GM19463 (cell line): Measurements from ENCODE around the gene DYNLL1.
"Not testable (repeated sequence)": the region's sequence is repeated elsewhere in the genome, so short reads cannot be mapped to it uniquely, and the experiment has no call there.

Experiments
- ATAC-seq: cut with Tn5 transposase; IDR thresholded peaks from one replicate; pipeline ENCODE4 v1.9.1; 2021; ENCODE audit warnings: mild to moderate bottlenecking, moderate library complexity; ENCODE audit not compliant: unreplicated experiment

Gene DYNLL1

GRCh38 chr12:120504587-120504986 is 8.7 kb downstream of the DYNLL1 start:
- ATAC-seq: no peak

GRCh38 chr12:120508537-120508936 is 12.6 kb downstream of the DYNLL1 start:
- no peak for ATAC-seq

- ATAC-seq: no peak
Observed at GRCh38 chr12:120514002-120514401, 18.1 kb downstream of the DYNLL1 start.

- no peak for ATAC-seq
Observed at GRCh38 chr12:120515496-120515895, 19.6 kb downstream of the DYNLL1 start.

- ATAC-seq: not testable (repeated sequence)
Observed at GRCh38 chr12:120519324-120519723, 23.4 kb downstream of the DYNLL1 start.

- no peak for ATAC-seq
Observed at GRCh38 chr12:120522568-120522967, 26.7 kb downstream of the DYNLL1 start.

- peak; percentile 86 for ATAC-seq
Observed at GRCh38 chr12:120528861-120529525, 33.1 kb downstream of the DYNLL1 start, which contains the start of gene COQ5. Gene COQ5, minus strand, starts transcription at chr12:120529158. Its CDS starts 17 bp downstream, at chr12:120529141.

- no peak for ATAC-seq
Observed at GRCh38 chr12:120529641-120530417, 33.9 kb downstream of the DYNLL1 start.

- not testable (repeated sequence) for ATAC-seq
Observed at GRCh38 chr12:120530418-120530761, 34.5 kb downstream of the DYNLL1 start.

GRCh38 chr12:120532701-120533238 is 36.9 kb downstream of the DYNLL1 start:
- ATAC-seq: no peak

- ATAC-seq: peak; percentile 46
Observed at GRCh38 chr12:120534203-120534702, 38.3 kb downstream of the DYNLL1 start, which contains the start of gene RNF10. Gene RNF10, plus strand, starts transcription at chr12:120534356. Its CDS starts 456 bp downstream, at chr12:120534812.

- peak; percentile 28 for ATAC-seq
Observed at GRCh38 chr12:120534703-120535655, 39.1 kb downstream of the DYNLL1 start.

GRCh38 chr12:120536064-120536791 is 40.3 kb downstream of the DYNLL1 start:
- no peak for ATAC-seq

GRCh38 chr12:120537856-120538220 is 41.9 kb downstream of the DYNLL1 start:
- no peak for ATAC-seq

GRCh38 chr12:120538281-120539156 is 42.6 kb downstream of the DYNLL1 start:
- ATAC-seq: no peak

- no peak for ATAC-seq
Observed at GRCh38 chr12:120539303-120539702, 43.4 kb downstream of the DYNLL1 start.

GRCh38 chr12:120540445-120540844 is 44.5 kb downstream of the DYNLL1 start:
- no peak for ATAC-seq

GRCh38 chr12:120542166-120542565 is 46.3 kb downstream of the DYNLL1 start:
- ATAC-seq: no peak

- no peak for ATAC-seq
Observed at GRCh38 chr12:120544691-120545090, 48.8 kb downstream of the DYNLL1 start.
